NT2/D1 (cell line): ENCODE measurements around the gene CMTM1.

Experiments used
- DNase-seq: peaks from one replicate; pipeline ENCODE4 v3.0.0-alpha.2; 2011; ENCODE audit warnings: low read depth, low spot score
- H3K27me3 ChIP-seq: 2 replicates; pipeline ENCODE4 v1.6.0; 2011; ENCODE audit warnings: mild to moderate bottlenecking; ENCODE audit not compliant: insufficient read length, insufficient read depth
- H3K36me3 ChIP-seq: 2 replicates; pipeline ENCODE4 v1.6.1; 2011; ENCODE audit warnings: mild to moderate bottlenecking, low read length, mixed read lengths; ENCODE audit not compliant: insufficient read depth, insufficient read length
- H3K4me1 ChIP-seq: 2 replicates; pipeline ENCODE4 v1.5.1; 2011; ENCODE audit not compliant: insufficient read depth, insufficient read length
- H3K4me3 ChIP-seq: 2 replicates; pipeline ENCODE4 v1.5.1; 2011; ENCODE audit warnings: low read depth; ENCODE audit not compliant: insufficient read length
- H3K9ac ChIP-seq: 2 replicates; pipeline ENCODE4 v1.6.0; 2011; ENCODE audit warnings: low read depth; ENCODE audit not compliant: insufficient read length
- H3K9me3 ChIP-seq: 2 replicates; pipeline ENCODE4 v1.5.1; 2011; ENCODE audit warnings: mild to moderate bottlenecking, low read length; ENCODE audit not compliant: insufficient read depth
- SUZ12 ChIP-seq: IDR thresholded peaks from 2 replicates; pipeline ENCODE4 v1.6.1; 2011; ENCODE audit not compliant: insufficient read length, insufficient read depth; ENCODE audit errors: extremely low read depth
- YY1 ChIP-seq: IDR thresholded peaks from 2 replicates; pipeline ENCODE4 v1.6.1; 2011; ENCODE audit not compliant: insufficient read length, insufficient read depth
- ZNF274 ChIP-seq: IDR thresholded peaks from 2 replicates; pipeline ENCODE4 v1.6.1; 2011; ENCODE audit warnings: mild to moderate bottlenecking, low read depth, low read length

The CMTM1 gene

GRCh38 chr16:66541388-66542355 is 24.6 kb upstream of the CMTM1 start:
- H3K4me1 ChIP-seq, result no peaks in the 10 kb centered on the region
- no peak overlapping the region for H3K4me3 ChIP-seq
- no peak for TF ChIP-seq YY1
- no peak for TF ChIP-seq ZNF274
- no peak for TF ChIP-seq SUZ12
- no peak for DNase-seq
- no peaks in the 10 kb centered on the region for H3K36me3 ChIP-seq
- H3K9ac ChIP-seq, result no peak overlapping the region
- no peaks in the 10 kb centered on the region for H3K27me3 ChIP-seq
- H3K9me3 ChIP-seq, result no peaks in the 10 kb centered on the region

- Histone ChIP-seq H3K4me3 (no peak overlapping the region), H3K9me3 (no peaks in the 10 kb centered on the region), H3K4me1 (no peaks in the 10 kb centered on the region), H3K9ac (no peak overlapping the region), H3K27me3 (no peaks in the 10 kb centered on the region), H3K36me3 (no peaks in the 10 kb centered on the region)
- no peak for DNase-seq
- no peak for TF ChIP-seq SUZ12
- TF ChIP-seq ZNF274, result no peak
- no peak for TF ChIP-seq YY1
Observed at GRCh38 chr16:66542396-66542795, 23.8 kb upstream of the CMTM1 start.

GRCh38 chr16:66543541-66543940 is 22.7 kb upstream of the CMTM1 start:
- H3K9ac ChIP-seq, result no peak overlapping the region
- H3K36me3 ChIP-seq, result no peaks in the 10 kb centered on the region
- H3K4me3 ChIP-seq, result no peak overlapping the region

GRCh38 chr16:66544016-66544757 is 22.1 kb upstream of the CMTM1 start:
- Histone ChIP-seq H3K9me3 (no peaks in the 10 kb centered on the region), H3K27me3 (no peaks in the 10 kb centered on the region), H3K9ac (no peak overlapping the region), H3K36me3 (no peaks in the 10 kb centered on the region), H3K4me1 (no peaks in the 10 kb centered on the region), H3K4me3 (no peak overlapping the region)
- no peak for DNase-seq
- TF ChIP-seq ZNF274 (no peak), YY1 (no peak), SUZ12 (no peak)

More at GRCh38 chr16:66543541-66543940, 22.7 kb upstream of the CMTM1 start:
- Histone ChIP-seq H3K27me3 (no peaks in the 10 kb centered on the region), H3K4me1 (no peaks in the 10 kb centered on the region), H3K9me3 (no peaks in the 10 kb centered on the region)
- TF ChIP-seq ZNF274 (no peak), YY1 (no peak), SUZ12 (no peak)
- no peak for DNase-seq

GRCh38 chr16:66547101-66547989 is 18.9 kb upstream of the CMTM1 start:
- Histone ChIP-seq H3K36me3 (no peaks in the 10 kb centered on the region), H3K4me1 (no peaks in the 10 kb centered on the region), H3K9ac (no peak overlapping the region), H3K4me3 (no peak overlapping the region), H3K27me3 (no peaks in the 10 kb centered on the region), H3K9me3 (no peaks in the 10 kb centered on the region)
- no peak for DNase-seq
- TF ChIP-seq SUZ12 (no peak), YY1 (no peak), ZNF274 (no peak)

GRCh38 chr16:66548068-66548467 is 18.2 kb upstream of the CMTM1 start:
- H3K4me1 ChIP-seq, result no peaks in the 10 kb centered on the region
- TF ChIP-seq ZNF274 (no peak), SUZ12 (no peak), YY1 (no peak)
- peaks cover 5% of the 10 kb centered on the region; the same call in 1 of the 2 replicates for H3K9me3 ChIP-seq
- no peak for DNase-seq
- peaks cover 4% of the 10 kb centered on the region for H3K27me3 ChIP-seq
- H3K36me3 ChIP-seq, result no peaks in the 10 kb centered on the region
- H3K9ac ChIP-seq, result no peak overlapping the region
- no peak overlapping the region for H3K4me3 ChIP-seq
